CD14-positive monocyte (primary cell): ENCODE measurements around the gene PSENEN. TPM values are rescaled to one million over a fixed set of nuclear protein-coding genes. Genes with fewer than 3 reads are reported as not detected.

Experiments used
- DNase-seq, 3 donors: peaks; one replicate each; pipeline ENCODE4 v3.0.0-alpha.2; 2011 to 2022
- H2AFZ ChIP-seq: 2 replicates; pipeline ENCODE4 v1.6.0; 2012; ENCODE audit warnings: mild to moderate bottlenecking, low read depth, low read length, inconsistent platforms; ENCODE audit not compliant: insufficient read depth, poor library complexity, severe bottlenecking
- H3K27ac ChIP-seq, 2 donors: 1 replicate in 1 of 2; 2 replicates in 1 of 2; pipeline ENCODE4 v1.5.1; 2012 to 2013; ENCODE audit warnings: low read length in 2 of 2, control low read depth in 1 of 2, inconsistent platforms in 1 of 2, low read depth in 1 of 2, mild to moderate bottlenecking in 1 of 2
- H3K27me3 ChIP-seq, 2 donors: one replicate each; pipeline versions ENCODE4 v1.6.0 to v1.6.1; 2011 to 2013; ENCODE audit warnings: low read length in 2 of 2; ENCODE audit not compliant: control insufficient read depth in 2 of 2, insufficient read depth in 2 of 2
- H3K36me3 ChIP-seq, 2 donors: replicated peaks in 1 of 2; 1 replicate in 1 of 2; 2 replicates in 1 of 2; pipeline versions ENCODE4 v1.5.1 to v1.6.1; 2012 to 2013; ENCODE audit warnings: low read length in 2 of 2, control low read depth in 1 of 2, inconsistent platforms in 1 of 2, mild to moderate bottlenecking in 1 of 2; ENCODE audit not compliant: insufficient read depth in 2 of 2, control insufficient read depth in 1 of 2
- H3K4me1 ChIP-seq, 2 donors: 1 replicate in 1 of 2; 2 replicates in 1 of 2; pipeline versions ENCODE4 v1.5.1 to v1.6.1; 2012 to 2013; ENCODE audit warnings: low read length in 2 of 2, control low read depth in 1 of 2, inconsistent platforms in 1 of 2, mild to moderate bottlenecking in 1 of 2, moderate library complexity in 1 of 2; ENCODE audit not compliant: insufficient read depth in 2 of 2, control insufficient read depth in 1 of 2
- H3K4me2 ChIP-seq: replicated peaks from 2 replicates; pipeline ENCODE3; 2012; ENCODE audit warnings: low read length, moderate library complexity, mild to moderate bottlenecking; ENCODE audit not compliant: poor library complexity, severe bottlenecking; ENCODE audit errors: extremely low read depth
- H3K4me3 ChIP-seq, 3 experiments: fragments of 200-600 bp in 1 of 3; sonication (generic) in 1 of 3; replicated peaks in 1 of 3; 1 replicate in 2 of 3; 2 replicates in 1 of 3; pipeline ENCODE4 v1.5.1; 2011 to 2013; ENCODE audit warnings: low read length in 3 of 3, mild to moderate bottlenecking in 3 of 3, control low read depth in 2 of 3, low read depth in 2 of 3, inconsistent platforms in 1 of 3, moderate library complexity in 1 of 3
- H3K79me2 ChIP-seq: 2 replicates; pipeline ENCODE4 v1.6.0; 2012; ENCODE audit warnings: mild to moderate bottlenecking, control low read depth, inconsistent platforms, low read length, moderate library complexity; ENCODE audit not compliant: insufficient read depth
- H3K9ac ChIP-seq: 2 replicates; pipeline ENCODE4 v1.6.0; 2017; ENCODE audit warnings: low read length, mild to moderate bottlenecking; ENCODE audit not compliant: insufficient read depth, poor library complexity, severe bottlenecking
- H3K9me3 ChIP-seq, 2 donors: replicated peaks in 1 of 2; 1 replicate in 1 of 2; 2 replicates in 1 of 2; pipeline versions ENCODE4 v1.5.1 to v1.6.1; 2012 to 2013; ENCODE audit warnings: low read length in 2 of 2, control low read depth in 1 of 2; ENCODE audit not compliant: control insufficient read depth in 1 of 2, insufficient read depth in 1 of 2
- H4K20me1 ChIP-seq: 2 replicates; pipeline ENCODE4 v1.6.0; 2012; ENCODE audit warnings: mild to moderate bottlenecking, low read length, control low read depth, moderate library complexity; ENCODE audit not compliant: insufficient read depth
- H3K27ac Mint-ChIP-seq, 7 donors: one replicate each; pipeline ENCODE4 v1.8.0; 2020; ENCODE audit warnings: mild to moderate bottlenecking in 7 of 7, mixed read lengths in 7 of 7, moderate library complexity in 6 of 7, inconsistent platforms in 2 of 7
- H3K27me3 Mint-ChIP-seq, 3 donors: one replicate each; pipeline ENCODE4 v1.8.0; 2021 to 2022; ENCODE audit warnings: low read depth in 3 of 3, mild to moderate bottlenecking in 3 of 3, mixed read lengths in 3 of 3, moderate library complexity in 3 of 3, inconsistent platforms in 1 of 3
- H3K36me3 Mint-ChIP-seq, 2 donors: one replicate each; pipeline ENCODE4 v1.8.0; 2020; ENCODE audit warnings: mixed read lengths in 2 of 2, inconsistent platforms in 1 of 2, mild to moderate bottlenecking in 1 of 2
- H3K4me1 Mint-ChIP-seq: one replicate; pipeline ENCODE4 v1.8.0; 2020; ENCODE audit warnings: mild to moderate bottlenecking, mixed read lengths
- H3K4me3 Mint-ChIP-seq, 2 donors: one replicate each; pipeline ENCODE4 v1.8.0; 2020; ENCODE audit warnings: mild to moderate bottlenecking in 2 of 2, mixed read lengths in 2 of 2, moderate library complexity in 1 of 2
- H3K9me3 Mint-ChIP-seq, 7 donors: one replicate each; pipeline ENCODE4 v1.8.0; 2020 to 2022; ENCODE audit warnings: mixed read lengths in 7 of 7, mild to moderate bottlenecking in 6 of 7, moderate library complexity in 6 of 7, inconsistent platforms in 2 of 7
- WGBS: methylation state at CpG from one replicate; pipeline ENCODE4 v1.1.5; 2013; ENCODE audit warnings: missing lambda C conversion rate; ENCODE audit not compliant: insufficient coverage; 5-methylcytosine and 5-hydroxymethylcytosine counted together
- intact Hi-C, 2 donors: fragments of 100-400 bp; cut with micrococcal nuclease; formaldehyde crosslinking; loops; one replicate each; pipeline versions ENCODE4 v1.15.0 to v1.15.1; 2023
- polyA plus RNA-seq, 3 donors: library from polyadenylated mRNA; depleted of rRNA in 1 of 3; unstranded in 2 of 3; stranded (reverse) in 1 of 3; fragments of 300-500 nt in 2 of 3; fragments of >200 nt in 1 of 3; fragmentation: Illumina TruSeq in 2 of 3; gene quantifications; 1 replicate in 2 of 3; 2 replicates in 1 of 3; pipeline ENCODE4 v1.2.3, GENCODE V29; 2012 to 2021
- TF ChIP-seq, protein P1 (sequence below): fragments of 200-600 bp; IDR thresholded peaks from one replicate; pipeline ENCODE4 v1.8.0; 2022; ENCODE audit warnings: antibody characterized with exemption, mild to moderate bottlenecking

PSENEN gene
- polyA plus RNA-seq, 3 donors: 29.7 to 149 (median 129) TPM

DNA sequence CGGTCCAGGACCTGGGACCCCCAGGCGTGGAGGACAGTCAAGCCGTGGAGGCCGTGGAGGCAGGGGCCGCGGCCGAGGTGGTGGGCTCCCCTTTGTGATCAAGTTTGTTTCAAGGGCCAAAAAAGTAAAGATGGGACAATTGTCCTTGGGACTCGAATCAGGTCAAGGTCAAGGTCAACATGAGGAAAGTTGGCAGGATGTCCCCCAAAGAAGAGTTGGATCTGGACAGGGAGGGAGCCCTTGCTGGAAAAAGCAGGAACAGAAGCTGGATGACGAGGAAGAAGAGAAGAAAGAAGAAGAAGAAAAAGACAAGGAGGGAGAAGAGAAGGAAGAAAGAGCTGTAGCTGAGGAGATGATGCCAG is 25.3 kb upstream of the PSENEN start:
- peaks cover 33% of the 10 kb centered on the region for H3K79me2 ChIP-seq
- 97% methylated on average over 9 of the region's 9 CpGs for WGBS
- peaks cover 48 to 58% of the 10 kb centered on the region in 2 donors for H3K36me3 ChIP-seq
- no peak overlapping the region for H3K4me3 ChIP-seq
- no peaks in the 10 kb centered on the region for H3K9me3 ChIP-seq
- H3K4me1 ChIP-seq: peaks cover 23 to 37% of the 10 kb centered on the region in 2 donors
- TF ChIP-seq, protein P1, sequence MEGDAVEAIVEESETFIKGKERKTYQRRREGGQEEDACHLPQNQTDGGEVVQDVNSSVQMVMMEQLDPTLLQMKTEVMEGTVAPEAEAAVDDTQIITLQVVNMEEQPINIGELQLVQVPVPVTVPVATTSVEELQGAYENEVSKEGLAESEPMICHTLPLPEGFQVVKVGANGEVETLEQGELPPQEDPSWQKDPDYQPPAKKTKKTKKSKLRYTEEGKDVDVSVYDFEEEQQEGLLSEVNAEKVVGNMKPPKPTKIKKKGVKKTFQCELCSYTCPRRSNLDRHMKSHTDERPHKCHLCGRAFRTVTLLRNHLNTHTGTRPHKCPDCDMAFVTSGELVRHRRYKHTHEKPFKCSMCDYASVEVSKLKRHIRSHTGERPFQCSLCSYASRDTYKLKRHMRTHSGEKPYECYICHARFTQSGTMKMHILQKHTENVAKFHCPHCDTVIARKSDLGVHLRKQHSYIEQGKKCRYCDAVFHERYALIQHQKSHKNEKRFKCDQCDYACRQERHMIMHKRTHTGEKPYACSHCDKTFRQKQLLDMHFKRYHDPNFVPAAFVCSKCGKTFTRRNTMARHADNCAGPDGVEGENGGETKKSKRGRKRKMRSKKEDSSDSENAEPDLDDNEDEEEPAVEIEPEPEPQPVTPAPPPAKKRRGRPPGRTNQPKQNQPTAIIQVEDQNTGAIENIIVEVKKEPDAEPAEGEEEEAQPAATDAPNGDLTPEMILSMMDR: no peak
- Mint-ChIP-seq H3K36me3 (peaks cover 44 to 50% of the 10 kb centered on the region in 2 donors), H3K27ac (peak overlapping the region in 3 of 7 donors; percentile 17 to 60 (median 37)), H3K4me3 (no peak overlapping the region), H3K27me3 (peaks cover 1 to 5% (median 2%) of the 10 kb centered on the region in 3 donors), H3K9me3 (no peaks in the 10 kb centered on the region), H3K4me1 (peaks cover 30% of the 10 kb centered on the region)
- DNase-seq: no peak
- intact Hi-C loops: no loop called here
- H3K4me2 ChIP-seq: no peak overlapping the region
- H4K20me1 ChIP-seq: peaks cover 48% of the 10 kb centered on the region
- H3K27ac ChIP-seq: no peak overlapping the region
- no peaks in the 10 kb centered on the region for H3K27me3 ChIP-seq
- no peak overlapping the region for H2AFZ ChIP-seq
- H3K9ac ChIP-seq: no peak overlapping the region

DNA sequence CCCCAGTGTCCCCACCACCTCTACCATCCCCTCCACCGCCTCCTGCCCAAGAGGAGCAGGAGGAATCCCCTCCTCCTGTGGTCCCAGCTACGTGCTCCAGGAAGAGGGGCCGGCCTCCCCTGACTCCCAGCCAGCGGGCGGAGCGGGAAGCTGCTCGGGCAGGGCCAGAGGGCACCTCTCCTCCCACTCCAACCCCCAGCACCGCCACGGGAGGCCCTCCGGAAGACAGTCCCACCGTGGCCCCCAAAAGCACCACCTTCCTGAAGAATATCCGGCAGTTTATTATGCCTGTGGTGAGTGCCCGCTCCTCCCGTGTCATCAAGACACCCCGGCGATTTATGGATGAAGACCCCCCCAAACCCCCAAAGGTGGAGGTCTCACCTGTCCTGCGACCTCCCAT is 24.8 kb upstream of the PSENEN start:
- peaks cover 48% of the 10 kb centered on the region for H4K20me1 ChIP-seq
- peaks cover 1 to 4% (median 3%) of the 10 kb centered on the region in 3 donors for H3K27me3 Mint-ChIP-seq
- peaks cover 21 to 34% of the 10 kb centered on the region in 2 donors for H3K4me1 ChIP-seq
- peak overlapping the region in 1 of 7 donors; percentile 54 for H3K27ac Mint-ChIP-seq
- H3K36me3 Mint-ChIP-seq: peaks cover 49 to 55% of the 10 kb centered on the region in 2 donors
- no peak overlapping the region for H3K4me3 ChIP-seq
- intact Hi-C loops: no loop called here
- peaks cover 33% of the 10 kb centered on the region for H3K79me2 ChIP-seq
- no peak for DNase-seq
- no peaks in the 10 kb centered on the region for H3K27me3 ChIP-seq
- peaks cover 53 to 63% of the 10 kb centered on the region in 2 donors for H3K36me3 ChIP-seq
- H3K4me3 Mint-ChIP-seq: no peak overlapping the region
- no peak overlapping the region for H2AFZ ChIP-seq
- H3K9ac ChIP-seq: no peak overlapping the region
- H3K9me3 ChIP-seq: no peaks in the 10 kb centered on the region
- TF ChIP-seq, protein P1: no peak
- peaks cover 27% of the 10 kb centered on the region for H3K4me1 Mint-ChIP-seq
- no peak overlapping the region for H3K27ac ChIP-seq
- 97% methylated on average over 17 of the region's 17 CpGs for WGBS
- no peak overlapping the region for H3K4me2 ChIP-seq
- no peaks in the 10 kb centered on the region for H3K9me3 Mint-ChIP-seq
